HepG2 (cell line): ENCODE data around the gene CATSPERE. TPM values are rescaled to one million over a fixed set of nuclear protein-coding genes. Genes with fewer than 3 reads are reported as not detected.

Source experiments
- ADNP ChIP-seq: sonication (generic); formaldehyde crosslinking; IDR thresholded peaks from 2 replicates; pipeline ENCODE4 v1.4.0; 2020; ENCODE audit warnings: missing genetic modification reagents
- AKAP8 ChIP-seq: sonication (generic); formaldehyde crosslinking; IDR thresholded peaks from 2 replicates; pipeline ENCODE4 v1.5.1; 2020; ENCODE audit warnings: mild to moderate bottlenecking, missing genetic modification reagents
- CAMTA2 ChIP-seq: sonication (generic); formaldehyde crosslinking; IDR thresholded peaks from 2 replicates; pipeline ENCODE4 v1.4.0; 2020; ENCODE audit warnings: mild to moderate bottlenecking, missing genetic modification reagents, borderline replicate concordance
- CHCHD3 ChIP-seq: sonication (generic); formaldehyde crosslinking; IDR thresholded peaks from 2 replicates; pipeline ENCODE4 v1.8.0; 2022; ENCODE audit warnings: mild to moderate bottlenecking, missing genetic modification reagents, moderate library complexity
- ESRRA ChIP-seq: sonication (generic); formaldehyde crosslinking; IDR thresholded peaks from 2 replicates; pipeline ENCODE4 v1.5.1; 2020; ENCODE audit warnings: mild to moderate bottlenecking, low read depth, missing genetic modification reagents
- ETV6 ChIP-seq: sonication (generic); formaldehyde crosslinking; conservative IDR thresholded peaks from 2 replicates; pipeline ENCODE4 v1.4.0; 2020; ENCODE audit warnings: missing genetic modification reagents
- JARID2 ChIP-seq: sonication (generic); formaldehyde crosslinking; IDR thresholded peaks from 2 replicates; pipeline ENCODE4 v1.8.1; 2023; ENCODE audit warnings: missing genetic modification reagents, inconsistent platforms; ENCODE audit not compliant: insufficient replicate concordance
- KDM1A ChIP-seq: IDR thresholded peaks from 2 replicates; pipeline ENCODE4 v1.6.1; 2016; ENCODE audit warnings: missing compliant biosample characterization
- NFIC ChIP-seq: IDR thresholded peaks from 2 replicates; pipeline ENCODE4 v1.6.1; 2012; ENCODE audit warnings: mild to moderate bottlenecking, low read length, inconsistent platforms
- NPAS2 ChIP-seq: sonication (generic); formaldehyde crosslinking; IDR thresholded peaks from 2 replicates; pipeline ENCODE4 v1.8.0; 2022; ENCODE audit warnings: mild to moderate bottlenecking, missing genetic modification reagents, borderline replicate concordance
- SIN3A ChIP-seq: IDR thresholded peaks from 2 replicates; pipeline ENCODE4 v1.6.1; 2011; ENCODE audit warnings: low read depth, mild to moderate bottlenecking, control low read depth, low read length, borderline replicate concordance
- TGIF2 ChIP-seq: IDR thresholded peaks from 2 replicates; pipeline ENCODE4 v1.6.1; 2016; ENCODE audit warnings: control low read depth, missing compliant biosample characterization
- ZNF17 ChIP-seq: sonication (generic); formaldehyde crosslinking; IDR thresholded peaks from 2 replicates; pipeline ENCODE4 v1.5.0; 2020; ENCODE audit warnings: mild to moderate bottlenecking, missing genetic modification reagents
- ZNF343 ChIP-seq: sonication (generic); formaldehyde crosslinking; IDR thresholded peaks from 2 replicates; pipeline ENCODE4 v1.4.0; 2020; ENCODE audit warnings: mild to moderate bottlenecking, missing genetic modification reagents
- ZNF792 ChIP-seq: IDR thresholded peaks from 2 replicates; pipeline ENCODE4 v1.6.1; 2016
- ZSCAN30 ChIP-seq: sonication (generic); formaldehyde crosslinking; IDR thresholded peaks from 2 replicates; pipeline ENCODE4 v1.5.0; 2020; ENCODE audit warnings: mild to moderate bottlenecking, missing genetic modification reagents
- polyA plus RNA-seq, 8 experiments: library from polyadenylated mRNA; depleted of rRNA in 3 of 8; stranded (reverse) in 7 of 8; unstranded in 1 of 8; fragments of >200 nt; fragmentation: Illumina TruSeq in 4 of 8; extraction: Trizol in 4 of 8; gene quantifications; 2 replicates each; pipeline versions ENCODE4 v1.2.1 to v1.2.3, GENCODE V29; 2011 to 2016; ENCODE audit warnings: low read depth in 4 of 8, missing spikeins in 1 of 8, mixed read lengths in 1 of 8; ENCODE audit not compliant: insufficient read depth in 1 of 8
- total RNA-seq, 5 experiments: library from RNA; depleted of rRNA; stranded (reverse); fragments of >200 nt; fragmentation: Illumina TruSeq; extraction: Trizol; gene quantifications; 2 replicates each; pipeline ENCODE4 v1.2.3, GENCODE V29; 2016; ENCODE audit warnings: low read depth in 1 of 5
- TF ChIP-seq, protein P1 (sequence below): sonication (generic); formaldehyde crosslinking; IDR thresholded peaks from 2 replicates; pipeline ENCODE4 v1.8.1; 2023; ENCODE audit warnings: mild to moderate bottlenecking, moderate library complexity, missing genetic modification reagents
- TF ChIP-seq, protein P2 (sequence below): sonication (generic); formaldehyde crosslinking; IDR thresholded peaks from 2 replicates; pipeline ENCODE4 v1.4.0; 2020; ENCODE audit warnings: missing genetic modification reagents, borderline replicate concordance
- TF ChIP-seq, protein P3 (sequence below): IDR thresholded peaks from 2 replicates; pipeline ENCODE4 v1.6.1; 2016; ENCODE audit warnings: low read depth, missing genetic modification reagents, missing compliant biosample characterization
- TF ChIP-seq, protein P4 (sequence below): sonication (generic); formaldehyde crosslinking; IDR thresholded peaks from 2 replicates; pipeline ENCODE4 v1.8.1; 2023; ENCODE audit warnings: missing genetic modification reagents, mild to moderate bottlenecking, borderline replicate concordance

CATSPERE gene
- total and polyA plus RNA-seq, 2 of the 13 experiments (the other 11 are each of a cell fraction or from before 2014, with no cell fraction given), result 0.34 to 0.51 TPM

DNA sequence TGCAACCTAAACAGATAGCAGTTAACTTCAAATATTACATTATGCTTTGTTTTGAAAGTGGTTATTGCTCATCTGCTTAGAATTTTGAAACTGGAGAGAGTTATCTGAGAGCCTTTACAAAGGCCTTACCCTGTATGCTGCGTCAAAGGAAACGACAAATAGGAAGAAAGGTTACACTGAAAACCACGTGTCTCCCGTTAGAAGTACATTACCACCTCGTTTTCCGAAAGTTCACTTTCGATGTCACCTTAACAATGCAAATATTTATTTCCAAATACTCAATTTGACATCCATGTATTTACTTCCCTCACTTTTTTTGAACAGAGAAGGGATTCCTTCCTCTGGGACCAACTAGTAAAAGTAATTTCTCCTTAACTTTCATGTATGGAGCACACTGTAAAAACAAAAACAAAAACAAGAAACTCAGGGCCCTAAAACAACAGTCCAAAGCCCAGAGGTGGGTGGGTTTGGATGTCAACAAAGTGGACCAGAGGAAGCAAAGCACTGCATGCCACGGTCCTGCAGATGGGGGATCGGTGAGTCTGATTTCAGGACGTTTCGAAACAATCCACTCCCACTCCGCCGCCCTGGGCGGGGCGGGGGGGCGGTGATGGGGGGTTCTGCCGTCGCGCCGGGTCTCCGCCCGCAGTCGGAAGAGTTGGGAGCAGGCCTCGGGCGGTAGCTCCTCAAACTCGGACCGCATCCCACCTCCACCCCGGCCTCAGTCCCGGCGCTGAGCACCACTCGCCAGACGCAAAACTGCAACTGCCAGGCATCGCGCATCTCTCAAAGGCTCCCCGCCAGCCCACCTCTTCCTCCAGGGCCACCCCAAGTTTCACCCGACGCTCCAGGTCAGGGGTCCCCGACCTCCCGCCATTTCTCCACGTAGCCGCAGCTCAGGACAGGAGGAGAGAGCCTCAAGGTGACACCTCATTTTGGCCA lies 10.2 kb upstream of the CATSPERE start (continued):
- no peak for TF ChIP-seq CHCHD3 (CRISPR knock-in tag)
- TF ChIP-seq NFIC, result no peak
- no peak for TF ChIP-seq ESRRA (CRISPR knock-in tag)
- TF ChIP-seq ZNF17 (CRISPR knock-in tag), result no peak
- no peak for TF ChIP-seq ZNF343 (CRISPR knock-in tag)
- no peak for TF ChIP-seq KDM1A
- TF ChIP-seq ADNP (CRISPR knock-in tag), result no peak
- TF ChIP-seq ETV6, result no peak
- TF ChIP-seq CAMTA2, result no peak
- no peak for TF ChIP-seq TGIF2 (CRISPR knock-in tag)
- TF ChIP-seq ZNF792 (CRISPR knock-in tag), result no peak
- no peak for TF ChIP-seq AKAP8
- TF ChIP-seq NPAS2 (CRISPR knock-in tag), result no peak
- no peak for TF ChIP-seq SIN3A
- TF ChIP-seq JARID2 (CRISPR knock-in tag), result no peak
- TF ChIP-seq ZSCAN30 (CRISPR knock-in tag), result no peak
- TF ChIP-seq, protein P1, sequence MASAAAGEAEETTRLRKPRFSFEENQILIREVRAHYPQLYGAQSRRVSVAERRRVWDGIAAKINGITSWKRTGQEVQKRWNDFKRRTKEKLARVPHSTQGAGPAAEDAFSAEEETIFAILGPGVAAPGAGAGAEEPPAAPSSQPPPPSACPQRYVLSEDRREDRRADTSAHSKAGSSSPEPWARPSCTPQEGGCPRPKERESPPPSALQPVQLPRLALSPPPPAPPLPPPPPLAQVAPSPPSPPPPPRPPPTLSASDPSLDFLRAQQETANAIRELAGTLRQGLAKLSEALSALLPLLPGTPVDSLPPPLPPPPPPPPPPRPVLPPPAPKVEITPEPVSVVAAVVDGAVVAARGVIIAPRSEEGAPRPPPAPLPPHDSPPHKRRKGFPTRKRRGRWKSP, result no peak; the same call in 1 of the 2 replicates
- TF ChIP-seq, protein P2, sequence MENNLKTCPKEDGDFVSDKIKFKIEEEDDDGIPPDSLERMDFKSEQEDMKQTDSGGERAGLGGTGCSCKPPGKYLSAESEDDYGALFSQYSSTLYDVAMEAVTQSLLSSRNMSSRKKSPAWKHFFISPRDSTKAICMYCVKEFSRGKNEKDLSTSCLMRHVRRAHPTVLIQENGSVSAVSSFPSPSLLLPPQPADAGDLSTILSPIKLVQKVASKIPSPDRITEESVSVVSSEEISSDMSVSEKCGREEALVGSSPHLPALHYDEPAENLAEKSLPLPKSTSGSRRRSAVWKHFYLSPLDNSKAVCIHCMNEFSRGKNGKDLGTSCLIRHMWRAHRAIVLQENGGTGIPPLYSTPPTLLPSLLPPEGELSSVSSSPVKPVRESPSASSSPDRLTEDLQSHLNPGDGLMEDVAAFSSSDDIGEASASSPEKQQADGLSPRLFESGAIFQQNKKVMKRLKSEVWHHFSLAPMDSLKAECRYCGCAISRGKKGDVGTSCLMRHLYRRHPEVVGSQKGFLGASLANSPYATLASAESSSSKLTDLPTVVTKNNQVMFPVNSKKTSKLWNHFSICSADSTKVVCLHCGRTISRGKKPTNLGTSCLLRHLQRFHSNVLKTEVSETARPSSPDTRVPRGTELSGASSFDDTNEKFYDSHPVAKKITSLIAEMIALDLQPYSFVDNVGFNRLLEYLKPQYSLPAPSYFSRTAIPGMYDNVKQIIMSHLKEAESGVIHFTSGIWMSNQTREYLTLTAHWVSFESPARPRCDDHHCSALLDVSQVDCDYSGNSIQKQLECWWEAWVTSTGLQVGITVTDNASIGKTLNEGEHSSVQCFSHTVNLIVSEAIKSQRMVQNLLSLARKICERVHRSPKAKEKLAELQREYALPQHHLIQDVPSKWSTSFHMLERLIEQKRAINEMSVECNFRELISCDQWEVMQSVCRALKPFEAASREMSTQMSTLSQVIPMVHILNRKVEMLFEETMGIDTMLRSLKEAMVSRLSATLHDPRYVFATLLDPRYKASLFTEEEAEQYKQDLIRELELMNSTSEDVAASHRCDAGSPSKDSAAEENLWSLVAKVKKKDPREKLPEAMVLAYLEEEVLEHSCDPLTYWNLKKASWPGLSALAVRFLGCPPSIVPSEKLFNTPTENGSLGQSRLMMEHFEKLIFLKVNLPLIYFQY (CRISPR knock-in tag), result no peak
- TF ChIP-seq, protein P3, sequence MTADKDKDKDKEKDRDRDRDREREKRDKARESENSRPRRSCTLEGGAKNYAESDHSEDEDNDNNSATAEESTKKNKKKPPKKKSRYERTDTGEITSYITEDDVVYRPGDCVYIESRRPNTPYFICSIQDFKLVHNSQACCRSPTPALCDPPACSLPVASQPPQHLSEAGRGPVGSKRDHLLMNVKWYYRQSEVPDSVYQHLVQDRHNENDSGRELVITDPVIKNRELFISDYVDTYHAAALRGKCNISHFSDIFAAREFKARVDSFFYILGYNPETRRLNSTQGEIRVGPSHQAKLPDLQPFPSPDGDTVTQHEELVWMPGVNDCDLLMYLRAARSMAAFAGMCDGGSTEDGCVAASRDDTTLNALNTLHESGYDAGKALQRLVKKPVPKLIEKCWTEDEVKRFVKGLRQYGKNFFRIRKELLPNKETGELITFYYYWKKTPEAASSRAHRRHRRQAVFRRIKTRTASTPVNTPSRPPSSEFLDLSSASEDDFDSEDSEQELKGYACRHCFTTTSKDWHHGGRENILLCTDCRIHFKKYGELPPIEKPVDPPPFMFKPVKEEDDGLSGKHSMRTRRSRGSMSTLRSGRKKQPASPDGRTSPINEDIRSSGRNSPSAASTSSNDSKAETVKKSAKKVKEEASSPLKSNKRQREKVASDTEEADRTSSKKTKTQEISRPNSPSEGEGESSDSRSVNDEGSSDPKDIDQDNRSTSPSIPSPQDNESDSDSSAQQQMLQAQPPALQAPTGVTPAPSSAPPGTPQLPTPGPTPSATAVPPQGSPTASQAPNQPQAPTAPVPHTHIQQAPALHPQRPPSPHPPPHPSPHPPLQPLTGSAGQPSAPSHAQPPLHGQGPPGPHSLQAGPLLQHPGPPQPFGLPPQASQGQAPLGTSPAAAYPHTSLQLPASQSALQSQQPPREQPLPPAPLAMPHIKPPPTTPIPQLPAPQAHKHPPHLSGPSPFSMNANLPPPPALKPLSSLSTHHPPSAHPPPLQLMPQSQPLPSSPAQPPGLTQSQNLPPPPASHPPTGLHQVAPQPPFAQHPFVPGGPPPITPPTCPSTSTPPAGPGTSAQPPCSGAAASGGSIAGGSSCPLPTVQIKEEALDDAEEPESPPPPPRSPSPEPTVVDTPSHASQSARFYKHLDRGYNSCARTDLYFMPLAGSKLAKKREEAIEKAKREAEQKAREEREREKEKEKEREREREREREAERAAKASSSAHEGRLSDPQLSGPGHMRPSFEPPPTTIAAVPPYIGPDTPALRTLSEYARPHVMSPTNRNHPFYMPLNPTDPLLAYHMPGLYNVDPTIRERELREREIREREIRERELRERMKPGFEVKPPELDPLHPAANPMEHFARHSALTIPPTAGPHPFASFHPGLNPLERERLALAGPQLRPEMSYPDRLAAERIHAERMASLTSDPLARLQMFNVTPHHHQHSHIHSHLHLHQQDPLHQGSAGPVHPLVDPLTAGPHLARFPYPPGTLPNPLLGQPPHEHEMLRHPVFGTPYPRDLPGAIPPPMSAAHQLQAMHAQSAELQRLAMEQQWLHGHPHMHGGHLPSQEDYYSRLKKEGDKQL (CRISPR knock-in tag), result no peak
- TF ChIP-seq, protein P4, sequence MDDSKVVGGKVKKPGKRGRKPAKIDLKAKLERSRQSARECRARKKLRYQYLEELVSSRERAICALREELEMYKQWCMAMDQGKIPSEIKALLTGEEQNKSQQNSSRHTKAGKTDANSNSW (CRISPR knock-in tag), result no peak
